Spinal cord (tissue), 10 donors: ENCODE results near the gene CDC25B. TPM values are rescaled to one million over a fixed set of nuclear protein-coding genes. Genes with fewer than 3 reads are reported as not detected.

Experiments used
- DNase-seq, 6 donors: peaks; one replicate each; pipeline versions ENCODE4 v3.0.0 to v3.0.0-alpha.2; 2013 to 2015; ENCODE audit warnings: low spot score in 6 of 6, low read depth in 4 of 6
- H3K27ac ChIP-seq: one replicate; pipeline ENCODE4 v1.5.1; 2013; ENCODE audit warnings: low read depth, low read length, control low read depth
- H3K27me3 ChIP-seq: one replicate; pipeline ENCODE4 v1.6.1; 2013; ENCODE audit warnings: low read length; ENCODE audit not compliant: control insufficient read depth, insufficient read depth
- H3K36me3 ChIP-seq: one replicate; pipeline ENCODE4 v1.6.1; 2013; ENCODE audit warnings: low read length; ENCODE audit not compliant: control insufficient read depth, insufficient read depth
- H3K4me1 ChIP-seq: one replicate; pipeline ENCODE4 v1.6.1; 2013; ENCODE audit warnings: low read length; ENCODE audit not compliant: control insufficient read depth, insufficient read depth
- H3K4me3 ChIP-seq: one replicate; pipeline ENCODE4 v1.5.1; 2013; ENCODE audit warnings: low read depth, low read length, control low read depth
- H3K9me3 ChIP-seq: one replicate; pipeline ENCODE4 v1.6.1; 2013; ENCODE audit warnings: low read length; ENCODE audit not compliant: control insufficient read depth, insufficient read depth
- WGBS: methylation state at CpG from one replicate; pipeline ENCODE4 v1.1.5; 2013; ENCODE audit warnings: missing lambda C conversion rate; ENCODE audit not compliant: insufficient coverage; 5-methylcytosine and 5-hydroxymethylcytosine counted together
- polyA plus RNA-seq, 2 donors: library from polyadenylated mRNA; unstranded; fragments of 120-200 nt; gene quantifications; one replicate each; pipeline ENCODE4 v1.2.1, GENCODE V29; 2013; ENCODE audit not compliant: insufficient read length in 2 of 2
- total RNA-seq, 2 donors: library from RNA; depleted of rRNA in 1 of 2; stranded (reverse); fragments of 120-200 nt in 1 of 2; fragments of >200 nt in 1 of 2; gene quantifications; one replicate each; pipeline versions ENCODE4 v1.2.3 to v1.2.4, GENCODE V29; 2013 to 2014
- donor health status: healthy.

Gene CDC25B
- total and polyA plus RNA-seq, 4 donors = 22.2 to 66.8 (median 46.4) TPM

DNA sequence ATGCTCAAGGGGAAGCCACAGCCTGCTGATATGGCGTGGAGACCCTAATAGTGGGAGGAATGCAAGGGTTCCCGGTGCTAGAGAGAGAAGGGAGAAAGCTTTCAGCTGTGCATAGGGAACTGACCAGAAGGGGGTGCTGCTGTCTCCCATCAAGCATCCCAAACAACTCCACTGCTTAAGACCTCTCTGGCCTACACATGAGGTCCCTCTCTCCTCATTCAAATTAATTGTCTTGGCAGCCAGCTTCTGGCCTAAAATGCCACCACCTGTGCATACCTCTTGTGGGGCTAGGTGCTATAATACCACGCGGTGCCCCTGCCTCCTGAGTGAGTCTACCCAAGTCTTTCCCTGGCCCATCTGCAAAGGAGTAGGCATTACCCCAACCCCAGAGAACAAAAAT lies 43.0 kb upstream of the CDC25B start:
- Histone ChIP-seq H3K27me3 (peaks cover 35% of the 10 kb centered on the region), H3K9me3 (no peaks in the 10 kb centered on the region), H3K4me3 (no peak overlapping the region), H3K27ac (no peak overlapping the region), H3K36me3 (peaks cover 44% of the 10 kb centered on the region), H3K4me1 (peaks cover 29% of the 10 kb centered on the region)
- WGBS = 6% methylated on average over 2 of the region's 4 CpGs
- peak in 2 of 6 donors; percentile 79 to 80 for DNase-seq

DNA sequence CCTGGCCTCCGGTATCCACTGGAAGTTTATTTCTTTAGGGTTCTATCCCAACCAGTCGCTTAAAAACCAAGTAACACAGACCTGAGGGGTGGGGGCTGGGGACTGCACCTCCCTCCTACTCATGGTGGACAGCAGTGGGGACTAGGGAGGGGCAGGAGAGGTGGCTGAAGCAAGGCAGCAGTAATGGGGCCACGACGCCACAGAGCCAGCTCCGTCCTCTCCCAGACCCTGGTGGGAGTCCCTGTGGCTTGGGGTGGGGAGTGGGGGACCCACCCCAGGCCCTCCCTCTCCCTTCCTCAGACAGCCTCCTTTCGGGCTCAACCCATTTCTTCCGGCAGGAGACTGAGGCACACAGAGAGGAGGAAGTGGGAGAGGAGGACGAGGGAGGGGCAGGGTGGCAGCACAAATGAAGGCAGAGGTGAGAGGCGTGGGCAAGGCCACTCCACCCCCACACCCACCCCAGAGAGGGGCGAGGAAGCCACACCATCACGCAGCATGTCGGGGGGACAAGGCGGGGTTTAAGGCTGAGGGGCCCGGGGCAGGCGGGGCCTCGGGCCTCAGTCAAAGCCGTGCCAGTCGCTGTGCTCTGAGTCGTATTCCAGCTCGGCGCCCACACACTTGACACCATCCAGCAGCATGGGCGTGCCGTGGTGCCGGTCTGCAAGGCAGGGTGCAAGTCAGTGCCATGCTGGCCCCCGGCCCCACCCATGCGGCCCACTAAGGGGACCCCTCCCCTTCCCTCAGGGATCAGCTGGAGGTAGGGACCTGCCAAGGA lies 42.4 kb upstream of the CDC25B start:
- 96% methylated on average over 15 of the region's 26 CpGs for WGBS
- no peak for DNase-seq
- peaks cover 47% of the 10 kb centered on the region for H3K36me3 ChIP-seq

DNA sequence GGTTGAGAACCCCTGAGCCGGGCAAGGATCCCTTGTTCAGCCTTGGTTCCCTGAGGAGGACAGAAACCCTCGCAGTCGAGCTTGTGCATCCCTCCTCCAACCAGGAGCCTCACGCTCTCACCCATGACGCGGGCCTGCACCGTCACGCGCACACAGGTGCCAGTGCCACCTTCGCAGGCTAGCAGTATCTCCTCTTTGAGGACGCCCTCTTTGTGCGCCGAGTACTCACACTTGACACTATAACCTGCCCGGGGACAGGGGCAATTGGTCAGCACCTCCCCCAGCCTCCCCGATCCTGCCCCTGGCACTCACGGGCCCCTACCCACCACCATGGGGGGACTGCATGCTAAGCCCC lies 41.9 kb upstream of the CDC25B start:
- Histone ChIP-seq H3K36me3 (peaks cover 53% of the 10 kb centered on the region), H3K9me3 (no peaks in the 10 kb centered on the region), H3K27ac (no peak overlapping the region), H3K4me1 (peaks cover 28% of the 10 kb centered on the region), H3K4me3 (no peak overlapping the region), H3K27me3 (peaks cover 28% of the 10 kb centered on the region)
- no peak for DNase-seq
- 93% methylated on average over 13 of the region's 16 CpGs for WGBS

More for the DNA sequence above, 42.4 kb upstream of the CDC25B start:
- Histone ChIP-seq H3K27me3 (peaks cover 33% of the 10 kb centered on the region), H3K4me3 (no peak overlapping the region), H3K4me1 (peaks cover 29% of the 10 kb centered on the region), H3K27ac (no peak overlapping the region), H3K9me3 (no peaks in the 10 kb centered on the region)

DNA sequence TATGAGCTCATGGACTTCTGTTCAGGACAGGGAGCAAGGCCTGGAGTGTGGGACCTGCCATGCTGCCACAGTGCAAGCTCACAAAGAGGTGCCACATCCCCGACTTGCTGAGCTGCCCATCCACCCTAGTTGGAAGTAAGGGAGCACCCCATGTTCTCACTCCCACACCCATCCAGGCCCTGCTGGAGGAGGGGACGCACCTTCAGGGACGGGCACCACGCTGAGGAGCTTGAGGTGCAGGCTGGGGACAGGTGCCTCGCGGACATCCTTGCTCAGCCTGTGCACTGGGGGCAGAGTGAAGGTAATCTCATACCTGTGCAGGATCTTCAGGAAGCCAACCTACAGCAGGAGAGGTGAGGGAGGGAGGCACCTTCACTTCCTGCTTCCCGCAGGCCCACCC lies 40.8 kb upstream of the CDC25B start:
- H3K4me1 ChIP-seq = peaks cover 28% of the 10 kb centered on the region
- H3K27me3 ChIP-seq = peaks cover 18% of the 10 kb centered on the region
- no peak overlapping the region for H3K4me3 ChIP-seq
- no peak overlapping the region for H3K27ac ChIP-seq
- peaks cover 63% of the 10 kb centered on the region for H3K36me3 ChIP-seq
- H3K9me3 ChIP-seq = no peaks in the 10 kb centered on the region
- WGBS = 91% methylated on average over 5 of the region's 7 CpGs
- no peak for DNase-seq

DNA sequence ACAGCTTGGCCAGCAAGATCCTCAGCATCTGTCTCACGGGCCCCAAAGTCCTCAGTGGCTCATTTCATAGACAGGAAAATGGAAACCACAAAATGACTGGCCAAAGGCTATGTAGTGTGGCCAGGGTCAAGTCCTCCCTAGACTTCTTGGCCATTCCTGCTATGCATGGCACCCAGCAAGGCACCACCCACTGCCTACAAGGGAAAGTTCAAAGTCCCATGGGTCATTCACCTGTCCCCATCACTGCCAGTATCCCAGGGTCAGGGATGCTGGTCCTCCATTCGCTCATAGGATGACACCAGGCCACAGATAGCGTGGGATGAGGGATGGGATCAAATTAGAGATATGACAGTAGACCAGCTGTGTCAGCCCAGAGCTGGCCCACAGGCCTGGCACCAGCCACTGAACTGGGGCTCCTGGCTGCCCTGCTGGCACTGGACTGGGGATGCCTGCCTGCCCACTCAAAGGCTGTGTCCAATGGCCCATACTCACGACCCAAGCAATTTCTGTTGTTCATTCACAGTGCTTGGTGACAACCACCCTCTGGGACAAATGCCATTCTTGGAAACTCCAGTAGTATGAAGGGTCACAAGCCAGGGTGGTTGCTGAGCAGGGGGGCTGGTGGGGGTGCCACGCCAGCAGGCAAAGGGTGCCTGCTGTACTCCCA lies 40.2 kb upstream of the CDC25B start:
- Histone ChIP-seq H3K36me3 (peaks cover 68% of the 10 kb centered on the region), H3K4me1 (peaks cover 29% of the 10 kb centered on the region), H3K4me3 (no peak overlapping the region), H3K9me3 (no peaks in the 10 kb centered on the region), H3K27ac (no peak overlapping the region), H3K27me3 (peaks cover 11% of the 10 kb centered on the region)
- DNase-seq = peak in 1 of 6 donors; percentile 67
- WGBS = 85% methylated on average over 4 of the region's 5 CpGs

DNA sequence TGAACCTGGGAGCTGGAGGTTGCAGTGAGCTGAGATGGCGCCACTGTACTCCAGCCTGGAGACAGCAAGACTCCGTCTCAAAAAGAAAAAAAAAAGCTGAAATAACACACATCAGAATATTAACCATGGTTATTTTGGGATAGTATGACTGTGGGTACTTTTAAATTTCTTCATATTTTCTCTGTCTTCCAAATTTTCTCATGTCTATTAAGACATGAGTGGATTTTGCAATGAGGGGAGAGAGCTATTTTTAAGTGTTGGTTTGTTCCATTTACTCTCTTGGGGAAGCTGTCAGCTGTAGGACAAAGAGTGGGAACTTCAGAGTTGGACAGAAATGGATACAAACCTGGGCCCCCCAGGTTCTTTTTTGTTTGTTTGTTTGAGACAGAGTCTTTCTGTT lies 38.8 kb upstream of the CDC25B start:
- no CpG with 5 or more reads among the region's 2 CpGs for WGBS
- Histone ChIP-seq H3K36me3 (peaks cover 65% of the 10 kb centered on the region), H3K9me3 (no peaks in the 10 kb centered on the region), H3K27ac (no peak overlapping the region), H3K4me3 (no peak overlapping the region), H3K27me3 (peaks cover under 1% of the 10 kb centered on the region), H3K4me1 (peaks cover 22% of the 10 kb centered on the region)
- DNase-seq = no peak

DNA sequence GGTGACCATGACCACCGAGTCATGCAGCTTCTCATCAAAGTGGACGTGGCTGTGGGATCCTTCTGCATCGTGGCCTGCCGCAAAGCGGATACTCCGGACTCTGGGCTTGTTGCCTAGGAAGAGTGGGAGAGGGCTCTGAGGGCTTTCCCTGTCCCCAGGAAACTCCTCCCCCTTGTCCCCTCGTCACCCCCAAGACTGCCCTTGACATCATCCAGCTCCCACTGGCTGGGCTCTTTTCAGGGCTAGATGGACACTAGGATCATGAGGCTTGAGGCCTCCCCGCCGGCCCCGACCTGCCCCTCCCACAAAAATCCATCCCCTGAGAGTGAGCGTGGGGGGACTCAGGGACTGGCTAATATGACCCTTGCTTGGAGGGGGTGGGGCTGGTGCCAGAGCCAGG lies 37.5 kb upstream of the CDC25B start:
- Histone ChIP-seq H3K27me3 (no peaks in the 10 kb centered on the region), H3K27ac (no peak overlapping the region), H3K4me1 (peaks cover 20% of the 10 kb centered on the region), H3K4me3 (no peak overlapping the region), H3K36me3 (peaks cover 63% of the 10 kb centered on the region), H3K9me3 (no peaks in the 10 kb centered on the region)
- no peak for DNase-seq
- WGBS = 92% methylated on average over 6 of the region's 11 CpGs

DNA sequence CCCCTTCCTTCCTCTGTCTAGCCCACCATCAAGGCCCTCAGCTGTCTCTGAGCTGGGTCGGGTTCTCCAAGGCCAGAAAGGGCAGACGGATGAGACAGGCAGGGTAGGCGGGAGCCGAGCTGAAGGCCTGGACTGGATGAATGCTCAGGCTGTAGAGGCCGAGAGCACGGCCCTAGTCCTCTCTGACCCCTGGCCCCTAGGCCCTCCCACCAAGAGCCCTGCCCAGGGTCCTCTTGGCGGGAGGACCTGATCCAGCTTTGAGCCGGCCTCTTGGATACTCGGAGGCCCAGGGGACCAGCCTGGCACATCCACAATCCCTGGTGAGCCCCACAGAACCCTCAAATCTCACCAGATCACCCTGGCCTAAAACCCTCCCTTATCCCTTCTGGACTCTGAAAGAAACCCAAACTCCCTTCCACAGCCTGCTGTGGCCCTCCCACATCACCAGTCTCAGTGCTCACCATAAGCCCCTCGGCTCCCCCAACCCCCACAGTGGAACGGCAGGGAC lies 36.7 kb upstream of the CDC25B start:
- H3K9me3 ChIP-seq = no peaks in the 10 kb centered on the region
- no peak overlapping the region for H3K27ac ChIP-seq
- no peak overlapping the region for H3K4me3 ChIP-seq
- WGBS = 79% methylated on average over 11 of the region's 11 CpGs
- H3K27me3 ChIP-seq = no peaks in the 10 kb centered on the region
- no peak for DNase-seq
- H3K36me3 ChIP-seq = peaks cover 62% of the 10 kb centered on the region
- H3K4me1 ChIP-seq = peaks cover 24% of the 10 kb centered on the region

DNA sequence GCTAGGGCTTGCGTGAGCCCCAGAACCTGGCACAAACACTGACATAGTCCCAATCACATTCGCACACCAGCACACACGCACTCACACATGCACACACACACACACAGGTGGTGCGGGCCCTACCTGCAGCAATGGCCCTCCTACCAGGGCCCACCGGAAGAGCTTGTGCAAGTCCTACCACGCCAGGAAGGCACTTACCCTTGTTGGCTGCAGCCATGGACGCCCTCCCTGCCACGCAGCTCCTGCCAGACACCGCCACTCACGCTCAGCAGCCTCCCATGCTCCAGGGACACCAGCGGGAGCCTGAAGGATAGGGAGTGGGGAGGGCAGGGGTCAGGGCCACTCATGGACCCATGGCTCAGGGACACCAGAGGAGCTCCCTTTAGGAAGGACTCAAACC lies 36.2 kb upstream of the CDC25B start:
- no peak for DNase-seq
- Histone ChIP-seq H3K27ac (no peak overlapping the region), H3K27me3 (no peaks in the 10 kb centered on the region), H3K4me3 (no peak overlapping the region), H3K36me3 (peaks cover 59% of the 10 kb centered on the region), H3K4me1 (peaks cover 29% of the 10 kb centered on the region), H3K9me3 (no peaks in the 10 kb centered on the region)
- WGBS = 90% methylated on average over 11 of the region's 11 CpGs
